HepG2 (cell line): ENCODE results near the gene ADIPOR1. TPM values are rescaled to one million over a fixed set of nuclear protein-coding genes. Genes with fewer than 3 reads are reported as not detected.

Source experiments
- CBFB ChIP-seq: sonication (generic); formaldehyde crosslinking; IDR thresholded peaks from 2 replicates; pipeline ENCODE4 v1.4.0; 2020; ENCODE audit warnings: missing genetic modification reagents
- CREB1 ChIP-seq, 2 experiments: fragments of 450-650 bp in 1 of 2; IDR thresholded peaks; 2 replicates each; pipeline ENCODE4 v1.6.1; 2016 to 2017; ENCODE audit warnings: control low read depth in 1 of 2, mild to moderate bottlenecking in 1 of 2, missing compliant biosample characterization in 1 of 2, missing genetic modification characterization in 1 of 2
- DNMT1 ChIP-seq: sonication (generic); formaldehyde crosslinking; IDR thresholded peaks from 2 replicates; pipeline ENCODE4 v1.5.1; 2020; ENCODE audit warnings: mild to moderate bottlenecking, missing genetic modification reagents
- ELF4 ChIP-seq: sonication (generic); formaldehyde crosslinking; IDR thresholded peaks from 2 replicates; pipeline ENCODE4 v1.5.0; 2020; ENCODE audit warnings: missing genetic modification reagents, mild to moderate bottlenecking, moderate library complexity, borderline replicate concordance
- KDM5A ChIP-seq: fragments of 200-600 bp; sonication (generic); IDR thresholded peaks from 2 replicates; pipeline ENCODE4 v1.7.0; 2018; ENCODE audit warnings: antibody characterized with exemption, mild to moderate bottlenecking, low read length, borderline replicate concordance
- KDM6A ChIP-seq: IDR thresholded peaks from 2 replicates; pipeline ENCODE4 v1.6.1; 2016; ENCODE audit warnings: low read depth
- LBX2 ChIP-seq: sonication (generic); formaldehyde crosslinking; IDR thresholded peaks from 2 replicates; pipeline ENCODE4 v1.5.0; 2020; ENCODE audit warnings: missing genetic modification reagents, mild to moderate bottlenecking, borderline replicate concordance
- NCOA2 ChIP-seq: sonication (generic); formaldehyde crosslinking; IDR thresholded peaks from 2 replicates; pipeline ENCODE4 v1.8.0; 2022; ENCODE audit warnings: inconsistent platforms
- NCOR1 ChIP-seq: fragments of 200-600 bp; sonication (generic); IDR thresholded peaks from 2 replicates; pipeline ENCODE4 v1.7.0; 2017; ENCODE audit warnings: antibody characterized with exemption, low read length, borderline replicate concordance
- POLR2A ChIP-seq, 2 experiments: IDR thresholded peaks; 2 replicates each; pipeline ENCODE4 v1.6.1; 2011; ENCODE audit warnings: low read depth in 2 of 2, low read length in 2 of 2, mild to moderate bottlenecking in 1 of 2, moderate library complexity in 1 of 2; ENCODE audit not compliant: insufficient read depth in 1 of 2
- RXRB ChIP-seq: IDR thresholded peaks from 2 replicates; pipeline ENCODE4 v1.6.1; 2016; ENCODE audit warnings: borderline replicate concordance, missing genetic modification reagents, missing compliant biosample characterization
- SNAI1 ChIP-seq: sonication (generic); formaldehyde crosslinking; IDR thresholded peaks from 2 replicates; pipeline ENCODE4 v1.5.0; 2020; ENCODE audit warnings: mild to moderate bottlenecking, missing genetic modification reagents, borderline replicate concordance
- TEAD2 ChIP-seq: sonication (generic); formaldehyde crosslinking; IDR thresholded peaks from 2 replicates; pipeline ENCODE4 v1.9.0; 2021; ENCODE audit warnings: missing genetic modification reagents
- THAP7 ChIP-seq: sonication (generic); formaldehyde crosslinking; IDR thresholded peaks from 2 replicates; pipeline ENCODE4 v1.8.1; 2023; ENCODE audit warnings: mild to moderate bottlenecking, missing genetic modification reagents
- TMF1 ChIP-seq: sonication (generic); formaldehyde crosslinking; IDR thresholded peaks from 2 replicates; pipeline ENCODE4 v1.8.1; 2022; ENCODE audit warnings: low read depth, missing genetic modification reagents
- TP53 ChIP-seq: sonication (generic); formaldehyde crosslinking; conservative IDR thresholded peaks from 2 replicates; pipeline ENCODE4 v1.4.0; 2020; ENCODE audit warnings: missing genetic modification reagents
- ZC3H4 ChIP-seq: sonication (generic); formaldehyde crosslinking; IDR thresholded peaks from 2 replicates; pipeline ENCODE4 v1.4.0; 2020; ENCODE audit warnings: missing genetic modification reagents, borderline replicate concordance
- ZFAT ChIP-seq: sonication (generic); formaldehyde crosslinking; conservative IDR thresholded peaks from 2 replicates; pipeline ENCODE4 v1.8.1; 2023; ENCODE audit warnings: missing genetic modification reagents, inconsistent platforms
- ZFP90 ChIP-seq: sonication (generic); formaldehyde crosslinking; IDR thresholded peaks from 2 replicates; pipeline ENCODE4 v1.8.0; 2022; ENCODE audit warnings: missing genetic modification reagents, mild to moderate bottlenecking, inconsistent platforms, borderline replicate concordance
- ZNF124 ChIP-seq: sonication (generic); formaldehyde crosslinking; IDR thresholded peaks from 2 replicates; pipeline ENCODE4 v1.4.0; 2020; ENCODE audit warnings: missing genetic modification reagents
- ZNF20 ChIP-seq: sonication (generic); formaldehyde crosslinking; IDR thresholded peaks from 2 replicates; pipeline ENCODE4 v1.4.0; 2020; ENCODE audit warnings: mild to moderate bottlenecking, moderate library complexity, missing genetic modification reagents
- ZNF329 ChIP-seq: sonication (generic); formaldehyde crosslinking; IDR thresholded peaks from 2 replicates; pipeline ENCODE4 v1.9.0; 2021; ENCODE audit warnings: low read depth, mild to moderate bottlenecking, missing genetic modification reagents
- ZNF432 ChIP-seq: sonication (generic); formaldehyde crosslinking; IDR thresholded peaks from 2 replicates; pipeline ENCODE4 v1.5.0; 2020; ENCODE audit warnings: missing genetic modification reagents, mild to moderate bottlenecking, borderline replicate concordance
- ZNF607 ChIP-seq: sonication (generic); formaldehyde crosslinking; IDR thresholded peaks from 2 replicates; pipeline ENCODE4 v1.5.1; 2020; ENCODE audit warnings: missing genetic modification reagents, mild to moderate bottlenecking, borderline replicate concordance
- ZNF766 ChIP-seq: sonication (generic); formaldehyde crosslinking; IDR thresholded peaks from 2 replicates; pipeline ENCODE4 v1.5.0; 2020; ENCODE audit warnings: missing genetic modification reagents, borderline replicate concordance
- ZSCAN25 ChIP-seq: sonication (generic); formaldehyde crosslinking; IDR thresholded peaks from 2 replicates; pipeline ENCODE4 v1.8.0; 2022; ENCODE audit warnings: mild to moderate bottlenecking, missing genetic modification reagents
- polyA plus RNA-seq, 8 experiments: library from polyadenylated mRNA; depleted of rRNA in 3 of 8; stranded (reverse) in 7 of 8; unstranded in 1 of 8; fragments of >200 nt; fragmentation: Illumina TruSeq in 4 of 8; extraction: Trizol in 4 of 8; gene quantifications; 2 replicates each; pipeline versions ENCODE4 v1.2.1 to v1.2.3, GENCODE V29; 2011 to 2016; ENCODE audit warnings: low read depth in 4 of 8, missing spikeins in 1 of 8, mixed read lengths in 1 of 8; ENCODE audit not compliant: insufficient read depth in 1 of 8
- total RNA-seq, 5 experiments: library from RNA; depleted of rRNA; stranded (reverse); fragments of >200 nt; fragmentation: Illumina TruSeq; extraction: Trizol; gene quantifications; 2 replicates each; pipeline ENCODE4 v1.2.3, GENCODE V29; 2016; ENCODE audit warnings: low read depth in 1 of 5
- TF ChIP-seq, protein P1 (sequence below): sonication (generic); formaldehyde crosslinking; IDR thresholded peaks from 2 replicates; pipeline ENCODE4 v1.4.0; 2020; ENCODE audit warnings: mild to moderate bottlenecking, low read depth, missing genetic modification reagents
- TF ChIP-seq, protein P2 (sequence below): IDR thresholded peaks from 2 replicates; pipeline ENCODE4 v1.6.1; 2016; ENCODE audit warnings: missing genetic modification reagents, missing compliant biosample characterization
- TF ChIP-seq, protein P3 (sequence below): sonication (generic); IDR thresholded peaks from 2 replicates; pipeline ENCODE4 v1.6.1; 2016; ENCODE audit warnings: low read depth, borderline replicate concordance

Gene ADIPOR1
- total and polyA plus RNA-seq, 2 of the 13 experiments (the other 11 are each of a cell fraction or from before 2014, with no cell fraction given): 60.0 to 141 TPM

DNA sequence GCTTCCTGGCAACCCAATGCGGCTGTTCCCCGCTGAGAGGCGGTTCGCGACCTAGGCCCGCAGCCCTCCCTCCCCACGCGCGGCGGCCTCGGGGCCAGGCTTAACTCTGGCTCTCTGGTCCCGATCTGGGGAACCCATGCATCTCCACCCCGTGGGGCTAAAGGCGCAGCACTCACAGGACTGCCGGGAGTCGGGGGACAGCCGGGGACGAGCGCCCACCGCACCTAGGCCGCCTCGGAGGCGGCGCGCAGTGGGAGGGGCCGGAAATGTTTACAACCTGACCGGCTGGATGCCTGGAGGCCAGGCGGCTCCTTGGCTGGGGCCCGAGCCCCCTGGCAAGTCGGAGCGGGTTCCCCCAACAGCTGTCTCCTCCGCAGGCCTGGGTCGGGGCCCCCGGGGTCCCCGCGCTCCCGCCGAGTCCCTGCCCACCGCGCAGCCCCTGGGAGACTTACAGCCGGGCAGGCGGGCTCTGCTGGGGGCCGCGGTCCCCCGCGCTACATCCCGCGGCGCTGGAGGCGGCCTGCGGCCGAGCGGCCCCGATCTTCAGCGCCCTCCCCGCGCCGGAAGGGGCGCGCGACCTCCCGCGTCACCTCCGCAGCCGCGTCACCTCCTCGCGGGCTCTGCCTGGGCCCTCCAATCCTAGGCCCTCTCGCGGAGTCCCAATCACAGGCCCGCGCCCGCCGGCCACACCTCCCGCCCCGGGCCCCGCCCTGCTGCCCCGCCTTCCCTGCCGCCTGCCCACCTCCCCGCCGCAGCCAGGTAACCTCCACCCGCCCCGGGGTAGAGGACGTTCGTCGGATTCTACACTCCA lies at the start of gene ADIPOR1 (continued):
- TF ChIP-seq TP53 (no peak), KDM5A (peak; percentile 76), ZNF432 (CRISPR knock-in tag) (no peak), LBX2 (CRISPR knock-in tag) (no peak), DNMT1 (no peak), CBFB (no peak), RXRB (no peak), KDM6A (CRISPR knock-in tag) (no peak), TEAD2 (no peak), ZNF124 (no peak), NCOA2 (CRISPR knock-in tag) (no peak), ZNF329 (CRISPR knock-in tag) (no peak), ZFP90 (CRISPR knock-in tag) (peak; percentile 6; the same call in 1 of the 2 replicates), NCOR1 (no peak), ZNF607 (CRISPR knock-in tag) (no peak), ZFAT (CRISPR knock-in tag) (no peak), THAP7 (CRISPR knock-in tag) (no peak), ZNF20 (no peak), TMF1 (CRISPR knock-in tag) (no peak), ZSCAN25 (CRISPR knock-in tag) (no peak), SNAI1 (CRISPR knock-in tag) (no peak), CREB1 (IDR thresholded peaks at IDR 0.05) (peak; percentile 82; the same call in 1 of the 2 replicates), CREB1 (CRISPR knock-in tag; IDR thresholded peaks at IDR 0.05) (peak; percentile 45; the same call in 1 of the 2 replicates), ZC3H4 (CRISPR knock-in tag) (no peak), ELF4 (no peak), ZNF766 (CRISPR knock-in tag) (no peak), POLR2A (IDR thresholded peaks at IDR 0.05; ENCODE audit: insufficient read depth in 1 of 2, low read depth in 2 of 2, low read length in 2 of 2) (peak; percentile 77 to 82)
- TF ChIP-seq, protein P1, sequence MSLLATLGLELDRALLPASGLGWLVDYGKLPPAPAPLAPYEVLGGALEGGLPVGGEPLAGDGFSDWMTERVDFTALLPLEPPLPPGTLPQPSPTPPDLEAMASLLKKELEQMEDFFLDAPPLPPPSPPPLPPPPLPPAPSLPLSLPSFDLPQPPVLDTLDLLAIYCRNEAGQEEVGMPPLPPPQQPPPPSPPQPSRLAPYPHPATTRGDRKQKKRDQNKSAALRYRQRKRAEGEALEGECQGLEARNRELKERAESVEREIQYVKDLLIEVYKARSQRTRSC: no peak
- TF ChIP-seq, protein P2, sequence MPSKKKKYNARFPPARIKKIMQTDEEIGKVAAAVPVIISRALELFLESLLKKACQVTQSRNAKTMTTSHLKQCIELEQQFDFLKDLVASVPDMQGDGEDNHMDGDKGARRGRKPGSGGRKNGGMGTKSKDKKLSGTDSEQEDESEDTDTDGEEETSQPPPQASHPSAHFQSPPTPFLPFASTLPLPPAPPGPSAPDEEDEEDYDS: no peak
- TF ChIP-seq, protein P3, sequence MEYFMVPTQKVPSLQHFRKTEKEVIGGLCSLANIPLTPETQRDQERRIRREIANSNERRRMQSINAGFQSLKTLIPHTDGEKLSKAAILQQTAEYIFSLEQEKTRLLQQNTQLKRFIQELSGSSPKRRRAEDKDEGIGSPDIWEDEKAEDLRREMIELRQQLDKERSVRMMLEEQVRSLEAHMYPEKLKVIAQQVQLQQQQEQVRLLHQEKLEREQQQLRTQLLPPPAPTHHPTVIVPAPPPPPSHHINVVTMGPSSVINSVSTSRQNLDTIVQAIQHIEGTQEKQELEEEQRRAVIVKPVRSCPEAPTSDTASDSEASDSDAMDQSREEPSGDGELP: no peak
